PC-3 (cell line): ENCODE data around the gene HOXB7. TPM values are rescaled to one million over a fixed set of nuclear protein-coding genes. Genes with fewer than 3 reads are reported as not detected.

Experiments
- ATAC-seq: fragments of 200-7000 bp; cut with Tn5 transposase; 2 replicates; pipeline ENCODE4 v1.9.1; 2020; ENCODE audit warnings: mild to moderate bottlenecking, moderate library complexity
- BruUV-seq: library from RNA; stranded (reverse); fragments of 400-500 nt; replicated peaks from 2 replicates; lab custom pipeline; 2021; lab: Mats Ljungman, UMichigan
- CTCF ChIA-PET: fragments of 300-600 bp; sonication (Branson Sonifier 250); formaldehyde crosslinking; loops from one replicate; lab custom pipeline; 2022; ENCODE audit warnings: antibody characterized with exemption; lab: Charles Lee
- POLR2A ChIA-PET: fragments of 300-600 bp; sonication (Branson Sonifier 250); formaldehyde crosslinking; loops from one replicate; lab custom pipeline; 2022; ENCODE audit warnings: antibody characterized with exemption; ENCODE audit not compliant: unreplicated experiment; lab: Charles Lee
- DNase-seq: peaks from one replicate; pipeline ENCODE4 v3.0.0-alpha.2; 2015
- H2AFZ ChIP-seq: fragments of 300-600 bp; sonication (generic); 2 replicates; pipeline ENCODE4 v1.6.0; 2016; ENCODE audit warnings: antibody characterized with exemption, low read length
- H3F3A ChIP-seq: fragments of 300-600 bp; sonication (generic); one replicate; pipeline ENCODE4 v1.6.0; 2017; ENCODE audit warnings: antibody characterized with exemption, low read length, control low read depth, mild to moderate bottlenecking; ENCODE audit not compliant: unreplicated experiment
- H3K27ac ChIP-seq: fragments of 300-600 bp; sonication (generic); 2 replicates; pipeline ENCODE4 v1.5.1; 2016; ENCODE audit warnings: mild to moderate bottlenecking, low read length
- H3K27me3 ChIP-seq: fragments of 300-600 bp; sonication (generic); 2 replicates; pipeline ENCODE4 v1.6.1; 2016; ENCODE audit warnings: low read length, mixed read lengths
- H3K36me3 ChIP-seq: fragments of 300-600 bp; sonication (generic); 2 replicates; pipeline ENCODE4 v1.6.1; 2016; ENCODE audit warnings: low read depth, mixed run types, low read length, mixed read lengths
- H3K4me1 ChIP-seq: fragments of 300-600 bp; sonication (generic); 2 replicates; pipeline ENCODE4 v1.5.1; 2016; ENCODE audit warnings: low read length; ENCODE audit not compliant: insufficient read depth
- H3K4me2 ChIP-seq: fragments of 300-600 bp; sonication (generic); 2 replicates; pipeline ENCODE4 v1.6.0; 2016; ENCODE audit warnings: low read length
- H3K4me3 ChIP-seq: fragments of 300-600 bp; sonication (generic); 2 replicates; pipeline ENCODE4 v1.5.1; 2016; ENCODE audit warnings: mild to moderate bottlenecking, low read length, mixed read lengths
- H3K79me2 ChIP-seq: fragments of 300-600 bp; sonication (generic); 2 replicates; pipeline ENCODE4 v1.6.1; 2017; ENCODE audit warnings: low read length, mixed read lengths
- H3K9ac ChIP-seq: fragments of 300-600 bp; sonication (generic); 2 replicates; pipeline ENCODE4 v1.6.0; 2016; ENCODE audit warnings: mild to moderate bottlenecking, low read length
- H3K9me2 ChIP-seq: fragments of 300-600 bp; sonication (generic); replicated peaks from 2 replicates; pipeline ENCODE4 v1.6.1; 2016; ENCODE audit warnings: mixed run types, low read length, mixed read lengths
- H3K9me3 ChIP-seq: fragments of 300-600 bp; sonication (generic); 2 replicates; pipeline ENCODE4 v1.6.1; 2016; ENCODE audit warnings: low read length, mixed read lengths
- H4K20me1 ChIP-seq: fragments of 300-600 bp; sonication (generic); 2 replicates; pipeline ENCODE4 v1.6.1; 2016; ENCODE audit warnings: low read length, mixed read lengths
- EZH2 ChIP-seq: fragments of 300-600 bp; sonication (generic); IDR thresholded peaks from one replicate; pipeline ENCODE4 v1.6.1; 2017; ENCODE audit warnings: antibody characterized with exemption, mild to moderate bottlenecking, low read length; ENCODE audit not compliant: unreplicated experiment
- EZH2phosphoT487 ChIP-seq: fragments of 300-600 bp; sonication (generic); IDR thresholded peaks from 2 replicates; pipeline ENCODE4 v1.6.1; 2018; ENCODE audit warnings: mild to moderate bottlenecking, antibody characterized with exemption, low read length, borderline replicate concordance
- intact Hi-C: fragments of 100-400 bp; cut with micrococcal nuclease; formaldehyde crosslinking; loops from 2 replicates; pipeline ENCODE4 v1.9.0; 2023
- total RNA-seq: library from RNA; depleted of rRNA; stranded (reverse); fragments of >200 nt; gene quantifications from 2 replicates; pipeline ENCODE4 v1.2.3, GENCODE V29; 2014
- TF ChIP-seq, protein P1 (sequence below): fragments of 300-600 bp; sonication (generic); conservative IDR thresholded peaks from 2 replicates; pipeline ENCODE4 v1.5.1; 2017; ENCODE audit warnings: antibody characterized with exemption, low read depth, mild to moderate bottlenecking, low read length

HOXB7 gene
- total RNA-seq, 1 experiment from 2014 or later = not detected

DNA sequence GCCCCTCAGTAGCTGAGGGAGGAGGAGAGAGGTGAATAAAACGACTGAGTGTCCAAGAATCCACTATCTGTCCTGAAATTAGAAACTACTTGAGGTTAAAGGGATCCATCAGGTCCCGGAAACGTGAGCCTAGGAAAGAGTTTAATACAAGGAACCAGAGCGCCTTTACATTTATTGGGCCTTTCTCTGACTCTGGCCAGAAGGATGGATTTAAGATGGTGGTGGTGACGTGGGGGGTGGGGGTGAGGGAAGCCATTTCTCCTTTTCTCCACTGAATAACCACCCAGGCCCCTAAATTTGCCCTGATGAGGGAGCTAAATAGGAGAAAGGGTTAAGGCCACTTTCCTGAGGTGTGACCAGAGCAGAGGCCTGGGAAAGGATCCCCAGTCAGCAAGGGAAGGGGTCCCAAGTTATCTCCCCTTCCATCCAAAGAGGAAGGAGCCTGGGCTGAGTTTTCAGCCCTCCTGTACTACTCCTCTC, 16.3 kb upstream of the HOXB7 start:
- H3K4me3 ChIP-seq = peak overlapping the region; percentile 70
- POLR2A ChIA-PET = no interaction called here
- peak overlapping the region; percentile 85 for H3K4me2 ChIP-seq
- intact Hi-C loops = no loop called here
- no peak for TF ChIP-seq EZH2
- TF ChIP-seq, protein P1, sequence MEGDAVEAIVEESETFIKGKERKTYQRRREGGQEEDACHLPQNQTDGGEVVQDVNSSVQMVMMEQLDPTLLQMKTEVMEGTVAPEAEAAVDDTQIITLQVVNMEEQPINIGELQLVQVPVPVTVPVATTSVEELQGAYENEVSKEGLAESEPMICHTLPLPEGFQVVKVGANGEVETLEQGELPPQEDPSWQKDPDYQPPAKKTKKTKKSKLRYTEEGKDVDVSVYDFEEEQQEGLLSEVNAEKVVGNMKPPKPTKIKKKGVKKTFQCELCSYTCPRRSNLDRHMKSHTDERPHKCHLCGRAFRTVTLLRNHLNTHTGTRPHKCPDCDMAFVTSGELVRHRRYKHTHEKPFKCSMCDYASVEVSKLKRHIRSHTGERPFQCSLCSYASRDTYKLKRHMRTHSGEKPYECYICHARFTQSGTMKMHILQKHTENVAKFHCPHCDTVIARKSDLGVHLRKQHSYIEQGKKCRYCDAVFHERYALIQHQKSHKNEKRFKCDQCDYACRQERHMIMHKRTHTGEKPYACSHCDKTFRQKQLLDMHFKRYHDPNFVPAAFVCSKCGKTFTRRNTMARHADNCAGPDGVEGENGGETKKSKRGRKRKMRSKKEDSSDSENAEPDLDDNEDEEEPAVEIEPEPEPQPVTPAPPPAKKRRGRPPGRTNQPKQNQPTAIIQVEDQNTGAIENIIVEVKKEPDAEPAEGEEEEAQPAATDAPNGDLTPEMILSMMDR = no peak
- TF ChIP-seq EZH2phosphoT487 = no peak
- DNase-seq (no peak), ATAC-seq (no peak)
- no peaks in the 10 kb centered on the region for H4K20me1 ChIP-seq
- H3K9me2 ChIP-seq = no peaks in the 10 kb centered on the region
- no peak overlapping the region for H3K27ac ChIP-seq
- no peaks in the 10 kb centered on the region for H3F3A ChIP-seq
- peak overlapping the region; percentile 72 for H2AFZ ChIP-seq
- no peaks in the 10 kb centered on the region for H3K9me3 ChIP-seq
- H3K79me2 ChIP-seq = no peaks in the 10 kb centered on the region
- H3K4me1 ChIP-seq = peaks cover 12% of the 10 kb centered on the region
- peaks cover 74% of the 10 kb centered on the region for H3K27me3 ChIP-seq
- CTCF ChIA-PET = no interaction called here
- H3K9ac ChIP-seq = no peak overlapping the region
- no TSS peak for BruUV-seq
- no peaks in the 10 kb centered on the region for H3K36me3 ChIP-seq

DNA sequence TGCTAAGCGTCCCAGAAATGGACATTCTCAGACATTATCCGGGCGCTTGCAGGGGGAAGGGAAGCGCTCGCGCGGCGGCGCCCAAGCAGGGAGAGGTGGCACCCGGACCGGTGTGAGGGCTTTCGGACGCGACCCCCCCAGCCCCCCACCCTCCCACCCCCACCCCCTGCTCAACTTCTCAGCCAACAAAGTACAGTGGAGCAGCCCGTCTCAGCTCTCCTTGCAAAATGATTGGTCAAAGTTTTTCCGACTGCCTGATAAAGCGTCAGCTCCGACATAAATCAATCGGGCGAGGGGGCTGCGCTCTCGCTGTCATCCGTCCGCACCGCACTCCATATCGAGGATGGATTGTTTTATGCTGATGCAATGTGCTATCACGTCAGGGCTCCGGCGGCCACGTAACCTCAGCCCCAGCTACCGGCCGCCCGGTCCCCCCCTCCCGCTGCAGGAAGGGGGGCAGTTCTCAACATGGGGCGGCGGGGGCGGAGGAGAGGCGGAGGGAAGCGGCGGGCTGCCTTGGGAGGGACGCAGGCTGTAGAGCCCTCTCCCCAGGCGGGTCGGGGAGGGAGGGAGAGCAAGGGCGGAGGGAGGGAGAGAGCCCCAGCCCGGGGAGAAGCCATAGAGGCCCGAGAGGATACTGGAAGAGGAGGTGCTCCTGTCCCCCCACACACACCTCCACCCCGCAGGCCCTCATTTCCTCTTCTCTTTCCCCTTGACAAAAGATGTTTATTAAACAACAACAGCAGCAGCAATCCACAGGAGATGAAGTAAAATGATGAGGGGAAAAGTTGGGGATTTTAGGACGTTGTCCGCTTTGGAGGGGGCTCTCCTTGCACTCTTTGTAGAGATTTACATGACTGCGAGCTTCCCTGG, 15.7 kb upstream of the HOXB7 start, which contains the start of gene HOXB9:
HOXB9 (minus strand) TSS at position 114 of the 873 bp plus-strand sequence; CDS start at position 25, 89 bp downstream.
- peak; percentile 65 for DNase-seq
- Histone ChIP-seq H4K20me1 (no peaks in the 10 kb centered on the region), H3K4me3 (peak within 1 kb of the TSS; percentile 70), H3K27ac (no peak within 1 kb of the TSS), H3F3A (no peaks in the 10 kb centered on the region), H3K36me3 (no peaks in the 10 kb centered on the region), H3K4me1 (peaks cover 12% of the 10 kb centered on the region), H2AFZ (peak within 1 kb of the TSS; percentile 88), H3K9me2 (no peaks in the 10 kb centered on the region), H3K4me2 (peak within 1 kb of the TSS; percentile 85), H3K9ac (peak within 1 kb of the TSS; percentile 54), H3K27me3 (peaks cover 67% of the 10 kb centered on the region), H3K79me2 (no peaks in the 10 kb centered on the region), H3K9me3 (no peaks in the 10 kb centered on the region)
- ChIA-PET POLR2A (interaction anchor here (0.5 to 0.7 kb wide), 6 partner anchors 12 to 124 kb away, joined by 3 to 26 read pairs (median 4); partner anchors contain the start of genes HOXB5 and HOXB8), CTCF (interaction anchor here (0.6 kb wide), 1 partner anchor 10 kb away, joined by 3 read pairs; no protein-coding TSS in a partner anchor)
- intact Hi-C loops = no loop called here
- ATAC-seq = peak; percentile 20
- BruUV-seq = TSS peak; percentile 15
- TF ChIP-seq EZH2phosphoT487 (no peak), EZH2 (peak; percentile 68)

DNA sequence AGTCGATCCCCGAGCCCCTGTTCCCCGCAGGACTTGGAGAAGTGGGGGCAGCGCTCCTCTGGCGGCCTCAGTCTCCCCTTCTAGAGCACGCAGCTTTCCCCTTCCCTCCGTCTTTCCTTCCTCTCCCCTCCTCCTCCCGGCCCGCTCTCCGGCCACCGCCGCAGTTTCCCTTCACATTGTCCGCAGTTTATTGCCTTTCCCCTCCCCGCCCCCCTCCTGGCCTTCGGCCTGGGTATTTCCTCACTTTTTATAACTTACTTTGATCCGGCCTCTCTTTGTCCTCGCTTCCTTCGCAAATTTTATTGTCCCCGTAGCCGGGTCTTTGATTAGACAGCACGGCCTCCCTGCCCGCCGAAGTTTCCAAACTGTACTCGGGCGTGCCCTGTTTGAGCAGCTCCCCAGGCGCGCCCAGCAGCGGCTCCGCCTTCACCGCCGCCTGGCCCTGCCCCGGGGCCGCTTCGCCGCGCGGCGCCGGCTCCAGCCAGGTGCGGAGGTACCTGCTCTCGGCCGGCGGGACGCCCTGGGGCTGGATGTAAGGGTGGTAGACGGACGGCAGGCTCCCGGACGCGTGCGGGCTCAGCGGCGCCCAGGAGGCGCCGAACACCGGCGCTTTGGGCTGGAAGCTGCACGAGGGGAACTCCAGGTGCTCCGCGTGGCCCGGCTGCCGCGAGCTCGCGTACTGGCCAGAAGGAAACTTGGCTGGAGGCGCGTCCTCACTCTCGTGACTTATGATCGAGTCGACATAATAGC, 14.9 kb upstream of the HOXB7 start:
- H3K9me3 ChIP-seq = no peaks in the 10 kb centered on the region
- H3K79me2 ChIP-seq = no peaks in the 10 kb centered on the region
- DNase-seq (peak; percentile 77), ATAC-seq (peak; percentile 84)
- intact Hi-C loops = no loop called here
- H3K27me3 ChIP-seq = peaks cover 59% of the 10 kb centered on the region
- H2AFZ ChIP-seq = peak overlapping the region; percentile 88
- H3F3A ChIP-seq = no peaks in the 10 kb centered on the region
- no peaks in the 10 kb centered on the region for H3K36me3 ChIP-seq
- no peaks in the 10 kb centered on the region for H4K20me1 ChIP-seq
- BruUV-seq = TSS peak; percentile 16
- no peak for TF ChIP-seq EZH2
- TF ChIP-seq EZH2phosphoT487 = peak; percentile 94
- peak overlapping the region; percentile 54 for H3K9ac ChIP-seq
- H3K9me2 ChIP-seq = no peaks in the 10 kb centered on the region
- peak overlapping the region; percentile 85 for H3K4me2 ChIP-seq
- H3K4me3 ChIP-seq = peak overlapping the region; percentile 70
- ChIA-PET CTCF (interaction anchor here (0.6 to 1.2 kb wide), 5 partner anchors 10 to 381 kb away, joined by 3 to 21 read pairs (median 4); no protein-coding TSS in a partner anchor), POLR2A (interaction anchor here (0.5 to 0.7 kb wide), 11 partner anchors 11 to 595 kb away, joined by 3 to 26 read pairs (median 4); partner anchors contain the start of genes HOXB13, HOXB5 and HOXB8)
- H3K27ac ChIP-seq = no peak overlapping the region
- H3K4me1 ChIP-seq = peaks cover 12% of the 10 kb centered on the region
